RWPE2 (cell line): Measurements from ENCODE around the gene OSM.

Source experiments
- ATAC-seq: fragments of 200-7000 bp; cut with Tn5 transposase; 3 replicates; pipeline ENCODE4 v1.9.1; 2021; ENCODE audit warnings: low read depth
- DNase-seq: peaks from one replicate; pipeline ENCODE4 v3.0.0-alpha.2; 2020; ENCODE audit warnings: low spot score
- H3K27ac ChIP-seq: fragments of 450-650 bp; 2 replicates; pipeline ENCODE4 v1.5.1; 2017; ENCODE audit warnings: mild to moderate bottlenecking; ENCODE audit not compliant: poor library complexity, severe bottlenecking
- H3K27me3 ChIP-seq: fragments of 250-450 bp; sonication (Bioruptor Pico); 2 replicates; pipeline ENCODE4 v1.5.1; 2021; ENCODE audit warnings: mild to moderate bottlenecking, moderate library complexity; ENCODE audit not compliant: insufficient read depth, poor library complexity, severe bottlenecking
- H3K36me3 ChIP-seq: fragments of 250-450 bp; sonication (Bioruptor Pico); 2 replicates; pipeline ENCODE4 v1.5.1; 2020; ENCODE audit warnings: low read depth, mild to moderate bottlenecking, moderate library complexity
- H3K4me1 ChIP-seq: fragments of 250-450 bp; sonication (Bioruptor Pico); 2 replicates; pipeline ENCODE4 v1.5.1; 2021; ENCODE audit warnings: mild to moderate bottlenecking, moderate library complexity; ENCODE audit not compliant: insufficient read depth, poor library complexity, severe bottlenecking
- H3K4me3 ChIP-seq: fragments of 250-450 bp; sonication (Bioruptor Pico); 2 replicates; pipeline ENCODE4 v1.5.1; 2021; ENCODE audit warnings: mild to moderate bottlenecking, moderate library complexity; ENCODE audit not compliant: severe bottlenecking
- H3K9me3 ChIP-seq: fragments of 250-450 bp; sonication (Bioruptor Pico); 2 replicates; pipeline ENCODE4 v1.5.1; 2021; ENCODE audit warnings: mild to moderate bottlenecking, moderate library complexity; ENCODE audit not compliant: severe bottlenecking
- TF ChIP-seq, protein P1 (sequence below): fragments of 450-650 bp; IDR thresholded peaks from one replicate; pipeline ENCODE4 v1.5.1; 2017; ENCODE audit warnings: mild to moderate bottlenecking, moderate library complexity; ENCODE audit not compliant: poor library complexity, severe bottlenecking

Gene OSM

DNA sequence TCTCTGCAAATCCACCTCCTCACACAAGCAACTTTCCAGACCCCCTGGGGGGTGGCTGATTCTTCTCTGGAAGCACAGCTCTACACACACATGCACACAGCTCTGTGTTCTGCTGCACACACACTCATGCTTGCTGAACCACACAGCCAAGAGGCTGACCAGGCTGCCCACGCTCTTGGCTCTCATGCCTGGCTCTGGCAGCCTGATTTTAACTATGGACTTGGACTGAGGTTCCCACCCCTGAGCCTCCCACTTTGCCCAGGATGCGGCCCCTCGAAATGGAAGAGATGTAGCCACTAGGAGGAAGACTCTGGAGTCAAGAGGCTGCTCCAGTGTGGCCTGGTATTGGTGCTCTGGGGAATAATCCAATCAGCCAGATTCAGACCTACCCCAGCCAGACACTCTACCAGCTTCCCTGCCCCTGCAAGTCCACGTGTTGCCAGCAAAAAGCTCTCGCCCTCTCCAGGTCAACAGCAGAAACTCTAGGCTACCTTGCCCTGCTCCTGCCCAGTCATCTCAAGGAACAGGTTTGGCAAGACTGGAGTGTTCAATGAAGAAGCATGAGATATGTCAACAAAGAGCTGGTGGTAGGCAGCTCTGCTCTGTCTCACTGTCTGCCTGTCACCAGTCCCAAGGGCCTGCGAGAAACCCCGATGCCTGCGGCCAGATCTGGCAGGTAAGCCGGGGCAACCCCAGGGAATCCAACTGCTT is 31.5 kb upstream of the OSM start:
- DNase-seq (no peak), ATAC-seq (peak; percentile 39; the same call in 2 of the 3 replicates)
- no peaks in the 10 kb centered on the region for H3K9me3 ChIP-seq
- H3K4me1 ChIP-seq: peaks cover 22% of the 10 kb centered on the region
- no peak overlapping the region for H3K27ac ChIP-seq
- no peaks in the 10 kb centered on the region for H3K27me3 ChIP-seq
- H3K4me3 ChIP-seq: no peak overlapping the region
- TF ChIP-seq, protein P1, sequence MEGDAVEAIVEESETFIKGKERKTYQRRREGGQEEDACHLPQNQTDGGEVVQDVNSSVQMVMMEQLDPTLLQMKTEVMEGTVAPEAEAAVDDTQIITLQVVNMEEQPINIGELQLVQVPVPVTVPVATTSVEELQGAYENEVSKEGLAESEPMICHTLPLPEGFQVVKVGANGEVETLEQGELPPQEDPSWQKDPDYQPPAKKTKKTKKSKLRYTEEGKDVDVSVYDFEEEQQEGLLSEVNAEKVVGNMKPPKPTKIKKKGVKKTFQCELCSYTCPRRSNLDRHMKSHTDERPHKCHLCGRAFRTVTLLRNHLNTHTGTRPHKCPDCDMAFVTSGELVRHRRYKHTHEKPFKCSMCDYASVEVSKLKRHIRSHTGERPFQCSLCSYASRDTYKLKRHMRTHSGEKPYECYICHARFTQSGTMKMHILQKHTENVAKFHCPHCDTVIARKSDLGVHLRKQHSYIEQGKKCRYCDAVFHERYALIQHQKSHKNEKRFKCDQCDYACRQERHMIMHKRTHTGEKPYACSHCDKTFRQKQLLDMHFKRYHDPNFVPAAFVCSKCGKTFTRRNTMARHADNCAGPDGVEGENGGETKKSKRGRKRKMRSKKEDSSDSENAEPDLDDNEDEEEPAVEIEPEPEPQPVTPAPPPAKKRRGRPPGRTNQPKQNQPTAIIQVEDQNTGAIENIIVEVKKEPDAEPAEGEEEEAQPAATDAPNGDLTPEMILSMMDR: no peak
- H3K36me3 ChIP-seq: peaks cover 44% of the 10 kb centered on the region

DNA sequence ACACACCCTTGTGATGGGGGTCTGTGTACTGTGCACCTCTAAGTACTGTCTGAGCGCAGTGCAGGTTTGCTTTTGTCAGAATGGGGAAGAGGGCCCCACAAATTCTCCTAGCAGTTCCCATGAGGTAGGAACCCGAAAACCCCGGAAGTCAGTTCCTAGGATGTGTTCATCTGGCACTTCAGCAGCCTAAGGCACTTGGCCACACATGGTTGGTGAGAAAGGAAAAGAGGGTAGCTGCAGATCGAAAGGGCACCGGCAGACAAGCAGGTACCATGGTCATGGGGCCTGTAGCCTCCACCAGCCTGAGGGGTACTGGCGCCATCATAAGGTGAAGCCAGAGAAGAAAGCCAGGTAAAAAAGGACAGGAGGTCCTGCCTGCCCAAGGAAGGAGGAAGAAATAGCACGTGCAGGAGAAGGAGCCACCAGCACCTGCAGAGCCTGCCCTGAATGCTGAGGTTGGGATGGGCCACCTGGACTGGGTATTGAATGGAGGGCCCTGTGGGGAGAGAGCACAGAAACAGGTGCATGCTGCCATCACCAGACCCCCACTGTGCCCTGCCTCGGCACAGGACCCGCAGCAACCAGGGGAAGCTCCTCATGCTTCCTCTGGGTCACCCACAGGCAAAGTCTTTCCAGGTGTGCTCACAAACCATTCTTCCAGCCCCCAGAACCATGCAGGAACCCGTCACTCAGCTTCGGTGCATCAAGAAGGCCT is 30.8 kb upstream of the OSM start:
- DNase-seq (no peak), ATAC-seq (no peak)
- H3K27ac ChIP-seq: no peak overlapping the region
- no peaks in the 10 kb centered on the region for H3K9me3 ChIP-seq
- peaks cover 42% of the 10 kb centered on the region for H3K36me3 ChIP-seq
- TF ChIP-seq, protein P1: no peak
- H3K4me3 ChIP-seq: no peak overlapping the region
- H3K4me1 ChIP-seq: peaks cover 15% of the 10 kb centered on the region
- no peaks in the 10 kb centered on the region for H3K27me3 ChIP-seq

DNA sequence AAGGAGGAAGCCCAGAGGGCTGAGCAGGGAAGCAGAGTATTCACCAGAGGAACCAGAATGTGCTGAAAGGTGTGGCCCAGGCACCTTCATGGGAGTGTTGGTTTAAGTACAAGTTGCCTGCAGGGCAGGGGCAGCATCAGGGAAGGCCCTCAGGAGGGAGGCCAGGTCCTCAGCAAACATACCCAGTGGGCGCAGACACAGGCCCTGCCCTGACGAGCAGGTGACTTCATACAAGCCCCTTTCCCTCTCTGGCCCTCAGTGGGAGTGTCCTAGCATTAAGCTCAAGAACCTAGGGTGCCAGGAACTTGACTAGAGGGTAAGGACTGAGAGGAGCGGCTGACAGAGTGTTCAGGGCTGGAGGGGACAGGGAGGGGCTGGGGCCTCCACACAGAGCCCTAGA is 30.2 kb upstream of the OSM start:
- TF ChIP-seq, protein P1: no peak
- Histone ChIP-seq H3K9me3 (no peaks in the 10 kb centered on the region), H3K27ac (no peak overlapping the region), H3K4me1 (peaks cover 9% of the 10 kb centered on the region), H3K4me3 (no peak overlapping the region), H3K27me3 (no peaks in the 10 kb centered on the region), H3K36me3 (peaks cover 42% of the 10 kb centered on the region)
- ATAC-seq (no peak), DNase-seq (no peak)

DNA sequence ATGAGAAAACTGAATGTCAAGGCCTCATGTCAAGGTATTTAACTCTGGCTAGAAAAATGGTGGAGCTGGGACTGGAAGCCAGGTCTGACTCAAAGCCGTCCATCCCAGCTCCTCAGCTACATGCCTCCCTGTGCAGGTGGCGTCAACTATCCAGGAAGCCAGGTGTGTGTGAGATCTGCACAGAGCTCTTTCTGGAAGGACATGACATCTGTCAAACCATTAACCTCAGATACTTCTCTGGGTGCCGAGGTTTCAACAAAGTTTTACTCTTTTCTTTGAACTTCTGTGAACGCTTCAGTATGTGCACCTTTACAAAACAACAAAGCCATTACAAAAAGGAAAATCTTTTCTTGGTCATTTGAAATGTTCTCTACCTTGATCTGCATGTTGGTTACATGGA is 29.7 kb upstream of the OSM start:
- no peak for DNase-seq
- Histone ChIP-seq H3K36me3 (peaks cover 41% of the 10 kb centered on the region), H3K9me3 (no peaks in the 10 kb centered on the region), H3K4me1 (peaks cover 7% of the 10 kb centered on the region), H3K4me3 (no peak overlapping the region), H3K27ac (no peak overlapping the region), H3K27me3 (no peaks in the 10 kb centered on the region)
- ATAC-seq: no peak
- TF ChIP-seq, protein P1: no peak

DNA sequence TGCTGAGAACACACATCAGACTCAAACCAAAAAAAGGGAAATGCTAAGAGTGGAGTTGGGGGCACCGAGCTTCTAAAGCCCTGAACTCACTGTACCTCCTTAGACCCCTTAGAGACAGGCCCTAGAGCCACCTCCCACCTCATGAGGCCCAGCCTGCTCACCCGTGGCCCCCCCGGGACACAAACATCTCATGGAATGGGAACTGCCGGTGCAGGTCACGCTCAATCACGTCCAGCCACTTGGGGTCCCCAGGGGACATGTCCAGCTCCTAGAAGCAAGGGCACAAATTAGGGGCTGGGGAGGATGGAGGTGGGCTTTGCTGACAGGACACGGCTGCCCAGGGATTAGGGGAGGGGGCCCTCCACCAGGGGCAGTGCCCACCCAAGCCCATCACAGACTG is 28.9 kb upstream of the OSM start:
- no peak for DNase-seq
- TF ChIP-seq, protein P1: no peak
- no peaks in the 10 kb centered on the region for H3K27me3 ChIP-seq
- H3K9me3 ChIP-seq: no peaks in the 10 kb centered on the region
- peaks cover 14% of the 10 kb centered on the region for H3K4me1 ChIP-seq
- no peak for ATAC-seq
- H3K36me3 ChIP-seq: peaks cover 37% of the 10 kb centered on the region
- H3K27ac ChIP-seq: no peak overlapping the region
- no peak overlapping the region for H3K4me3 ChIP-seq
